ENCODE data around the gene ZNF474.

ZNF474 gene

DNA sequence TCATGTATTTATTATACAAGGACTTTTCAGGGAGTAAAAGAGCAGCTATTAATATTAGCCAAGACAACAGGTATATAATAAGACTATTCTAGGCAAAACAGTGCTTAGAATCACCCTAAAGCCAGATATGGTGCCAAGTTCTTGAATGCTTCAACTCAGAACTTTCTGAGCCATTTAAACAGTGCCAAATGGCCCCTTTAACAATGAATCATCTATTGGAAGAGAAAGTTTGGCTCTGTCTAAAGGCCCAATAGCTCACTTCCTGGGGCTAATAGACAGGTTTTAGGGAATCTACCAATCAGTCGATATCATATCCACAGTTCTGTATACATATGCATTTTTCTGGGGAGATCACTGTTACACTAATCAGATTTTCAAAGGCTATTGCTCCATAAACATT, 42.9 kb downstream of the ZNF474 start:
- Histone ChIP-seq H3K4me1 (ENCODE audit: control insufficient read depth in 1 of 2, insufficient read depth in 2 of 2, low read length in 2 of 2) (no peaks in the 10 kb centered on the region), H3K4me3 (ENCODE audit: low read depth in 1 of 2, low read length in 2 of 2) (no peak overlapping the region), H3K36me3 (ENCODE audit: control insufficient read depth in 1 of 2, insufficient read depth in 2 of 2, low read length in 2 of 2) (no peaks in the 10 kb centered on the region), H3K9me3 (ENCODE audit: control insufficient read depth in 1 of 2, low read length in 2 of 2) (no peaks in the 10 kb centered on the region), H3K27me3 (ENCODE audit: low read depth, low read length) (no peaks in the 10 kb centered on the region), H3K27ac (ENCODE audit: low read length) (no peak overlapping the region)

GRCh38 chr5:122173474-122174415, 44.4 kb downstream of the ZNF474 start:
- Histone ChIP-seq H3K9me3 (ENCODE audit: control insufficient read depth in 1 of 2, low read length in 2 of 2) (no peaks in the 10 kb centered on the region), H3K4me1 (ENCODE audit: control insufficient read depth in 1 of 2, insufficient read depth in 2 of 2, low read length in 2 of 2) (no peaks in the 10 kb centered on the region), H3K4me3 (ENCODE audit: low read depth in 1 of 2, low read length in 2 of 2) (no peak overlapping the region), H3K27ac (ENCODE audit: low read length) (no peak overlapping the region), H3K36me3 (ENCODE audit: control insufficient read depth in 1 of 2, insufficient read depth in 2 of 2, low read length in 2 of 2) (no peaks in the 10 kb centered on the region), H3K27me3 (ENCODE audit: low read depth, low read length) (no peaks in the 10 kb centered on the region)

GRCh38 chr5:122175091-122175490, 45.7 kb downstream of the ZNF474 start:
- Histone ChIP-seq H3K27me3 (ENCODE audit: low read depth, low read length) (no peaks in the 10 kb centered on the region), H3K4me1 (ENCODE audit: control insufficient read depth in 1 of 2, insufficient read depth in 2 of 2, low read length in 2 of 2) (no peaks in the 10 kb centered on the region), H3K9me3 (ENCODE audit: control insufficient read depth in 1 of 2, low read length in 2 of 2) (no peaks in the 10 kb centered on the region), H3K4me3 (ENCODE audit: low read depth in 1 of 2, low read length in 2 of 2) (no peak overlapping the region), H3K36me3 (ENCODE audit: control insufficient read depth in 1 of 2, insufficient read depth in 2 of 2, low read length in 2 of 2) (no peaks in the 10 kb centered on the region), H3K27ac (ENCODE audit: low read length) (no peak overlapping the region)

DNA sequence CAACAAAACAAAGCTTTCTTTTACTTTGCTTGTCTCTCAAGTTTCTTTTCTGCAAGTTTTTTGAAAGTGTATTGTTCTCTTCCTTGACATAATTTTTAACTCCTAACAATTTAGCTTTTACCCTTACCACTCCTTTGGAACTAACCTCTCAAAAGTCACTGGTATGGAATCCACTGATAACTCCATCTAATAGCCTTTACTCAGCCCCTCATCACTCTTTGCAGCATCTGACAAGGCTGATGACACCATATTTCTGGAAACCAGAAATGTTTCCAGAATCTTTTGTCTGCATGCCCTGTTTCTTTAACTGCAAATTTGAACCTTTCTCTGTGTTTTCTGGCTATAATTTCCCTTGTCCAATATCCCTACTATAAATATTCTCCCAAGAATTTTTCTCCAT, 46.5 kb downstream of the ZNF474 start:
- Histone ChIP-seq H3K27me3 (ENCODE audit: low read depth, low read length) (no peaks in the 10 kb centered on the region), H3K36me3 (ENCODE audit: control insufficient read depth in 1 of 2, insufficient read depth in 2 of 2, low read length in 2 of 2) (no peaks in the 10 kb centered on the region), H3K4me3 (ENCODE audit: low read depth in 1 of 2, low read length in 2 of 2) (no peak overlapping the region), H3K27ac (ENCODE audit: low read length) (no peak overlapping the region), H3K9me3 (ENCODE audit: control insufficient read depth in 1 of 2, low read length in 2 of 2) (no peaks in the 10 kb centered on the region), H3K4me1 (ENCODE audit: control insufficient read depth in 1 of 2, insufficient read depth in 2 of 2, low read length in 2 of 2) (no peaks in the 10 kb centered on the region)

DNA sequence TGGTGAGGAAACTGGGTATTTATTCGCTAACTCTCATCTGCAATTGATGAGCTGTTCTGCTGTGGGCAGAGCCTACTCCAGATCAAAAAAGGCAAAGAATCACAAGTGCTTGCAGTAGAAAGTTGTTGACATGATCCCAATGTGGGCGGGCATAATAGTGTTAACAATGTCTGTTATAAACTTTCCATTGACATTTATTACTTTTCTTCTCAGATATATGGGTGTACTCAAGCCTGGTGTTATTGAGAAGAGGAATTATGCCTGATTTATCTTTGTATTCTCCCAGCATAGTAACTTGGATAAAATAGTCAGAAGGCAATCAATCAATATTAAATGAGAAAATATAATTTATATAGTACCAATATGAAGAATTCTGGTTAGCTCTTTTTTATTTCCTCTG, 47.8 kb downstream of the ZNF474 start:
- no peaks in the 10 kb centered on the region for H3K36me3 ChIP-seq (ENCODE audit: control insufficient read depth in 1 of 2, insufficient read depth in 2 of 2, low read length in 2 of 2)
- no peak overlapping the region for H3K27ac ChIP-seq (ENCODE audit: low read length)
- H3K4me1 ChIP-seq (ENCODE audit: control insufficient read depth in 1 of 2, insufficient read depth in 2 of 2, low read length in 2 of 2), result no peaks in the 10 kb centered on the region
- no peak overlapping the region for H3K4me3 ChIP-seq (ENCODE audit: low read depth in 1 of 2, low read length in 2 of 2)
- no peaks in the 10 kb centered on the region for H3K27me3 ChIP-seq (ENCODE audit: low read depth, low read length)
- H3K9me3 ChIP-seq (ENCODE audit: control insufficient read depth in 1 of 2, low read length in 2 of 2), result no peaks in the 10 kb centered on the region

DNA sequence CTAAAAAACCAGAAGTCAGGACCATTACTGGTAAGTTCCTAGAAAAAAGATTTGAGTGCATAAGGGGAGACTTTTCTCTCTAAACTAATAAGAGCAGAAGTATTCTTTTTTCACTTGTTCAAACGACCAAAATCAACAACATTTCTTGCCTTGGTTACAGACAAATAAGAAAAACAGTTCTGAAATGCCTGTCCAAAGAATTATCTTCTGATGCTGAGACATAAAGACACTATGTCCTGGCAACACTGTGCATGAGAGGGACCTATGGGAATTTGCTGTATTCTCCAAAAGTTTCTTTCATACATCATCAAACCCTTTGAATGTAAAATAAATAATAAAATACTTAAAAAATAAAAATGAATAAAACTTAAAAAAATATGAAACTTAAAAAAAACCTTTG, 50.4 kb downstream of the ZNF474 start:
- no peaks in the 10 kb centered on the region for H3K9me3 ChIP-seq (ENCODE audit: control insufficient read depth in 1 of 2, low read length in 2 of 2)

GRCh38 chr5:122180146-122180712, 50.9 kb downstream of the ZNF474 start:
- no peak overlapping the region for H3K4me3 ChIP-seq (ENCODE audit: low read depth in 1 of 2, low read length in 2 of 2)
- no peaks in the 10 kb centered on the region for H3K36me3 ChIP-seq (ENCODE audit: control insufficient read depth in 1 of 2, insufficient read depth in 2 of 2, low read length in 2 of 2)
- peaks cover 0 to 14% of the 10 kb centered on the region in 2 donors for H3K4me1 ChIP-seq (ENCODE audit: control insufficient read depth in 1 of 2, insufficient read depth in 2 of 2, low read length in 2 of 2)
- no peaks in the 10 kb centered on the region for H3K27me3 ChIP-seq (ENCODE audit: low read depth, low read length)
- no peak overlapping the region for H3K27ac ChIP-seq (ENCODE audit: low read length)
- no peaks in the 10 kb centered on the region for H3K9me3 ChIP-seq (ENCODE audit: control insufficient read depth in 1 of 2, low read length in 2 of 2)

More for the DNA sequence above, 50.4 kb downstream of the ZNF474 start:
- Histone ChIP-seq H3K27ac (ENCODE audit: low read length) (no peak overlapping the region), H3K36me3 (ENCODE audit: control insufficient read depth in 1 of 2, insufficient read depth in 2 of 2, low read length in 2 of 2) (no peaks in the 10 kb centered on the region), H3K4me1 (ENCODE audit: control insufficient read depth in 1 of 2, insufficient read depth in 2 of 2, low read length in 2 of 2) (peaks cover 0 to 14% of the 10 kb centered on the region in 2 donors), H3K27me3 (ENCODE audit: low read depth, low read length) (no peaks in the 10 kb centered on the region), H3K4me3 (ENCODE audit: low read depth in 1 of 2, low read length in 2 of 2) (no peak overlapping the region)

DNA sequence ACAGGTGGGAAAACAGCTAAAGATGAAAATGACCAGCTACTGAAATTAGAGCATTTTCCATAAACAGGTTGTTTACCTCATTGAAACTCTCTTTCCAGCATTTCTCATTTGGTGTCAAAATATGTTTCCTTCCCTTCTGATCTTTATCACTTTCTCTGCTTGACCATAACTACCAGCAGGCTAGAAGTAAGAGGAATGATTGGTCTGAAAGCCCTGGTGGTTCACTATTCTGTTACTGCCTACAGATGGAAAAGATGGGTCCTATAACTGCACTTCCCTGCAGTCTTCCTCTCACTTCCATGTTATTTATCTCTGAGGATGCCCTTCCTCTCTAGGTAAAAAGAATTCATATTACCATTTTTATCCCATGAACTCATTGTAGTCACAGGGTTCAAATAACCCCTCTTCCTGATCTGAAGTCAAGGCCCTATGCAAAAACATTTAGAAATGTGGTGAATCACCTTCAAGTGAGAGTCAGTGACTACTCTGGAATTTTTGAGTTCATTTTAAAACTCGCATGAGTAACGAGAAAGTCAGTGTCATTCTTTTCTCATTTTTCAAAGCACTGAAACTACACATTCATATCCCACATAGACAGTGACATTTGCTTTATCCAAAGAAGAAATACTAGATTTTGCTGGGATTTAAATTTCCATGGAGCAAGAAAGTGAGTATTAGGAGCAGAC, 51.7 kb downstream of the ZNF474 start:
- no peaks in the 10 kb centered on the region for H3K36me3 ChIP-seq (ENCODE audit: control insufficient read depth in 1 of 2, insufficient read depth in 2 of 2, low read length in 2 of 2)
- H3K4me1 ChIP-seq (ENCODE audit: control insufficient read depth in 1 of 2, insufficient read depth in 2 of 2, low read length in 2 of 2), result peaks cover 0 to 14% of the 10 kb centered on the region in 2 donors
- no peak overlapping the region for H3K27ac ChIP-seq (ENCODE audit: low read length)

GRCh38 chr5:122181863-122182262, 52.5 kb downstream of the ZNF474 start:
- peaks cover 0 to 14% of the 10 kb centered on the region in 2 donors for H3K4me1 ChIP-seq (ENCODE audit: control insufficient read depth in 1 of 2, insufficient read depth in 2 of 2, low read length in 2 of 2)
- no peaks in the 10 kb centered on the region for H3K9me3 ChIP-seq (ENCODE audit: control insufficient read depth in 1 of 2, low read length in 2 of 2)
- H3K27me3 ChIP-seq (ENCODE audit: low read depth, low read length), result no peaks in the 10 kb centered on the region
- H3K4me3 ChIP-seq (ENCODE audit: low read depth in 1 of 2, low read length in 2 of 2), result no peak overlapping the region
- no peaks in the 10 kb centered on the region for H3K36me3 ChIP-seq (ENCODE audit: control insufficient read depth in 1 of 2, insufficient read depth in 2 of 2, low read length in 2 of 2)
- H3K27ac ChIP-seq (ENCODE audit: low read length), result no peak overlapping the region

More for the DNA sequence above, 51.7 kb downstream of the ZNF474 start:
- no peaks in the 10 kb centered on the region for H3K9me3 ChIP-seq (ENCODE audit: control insufficient read depth in 1 of 2, low read length in 2 of 2)
- H3K4me3 ChIP-seq (ENCODE audit: low read depth in 1 of 2, low read length in 2 of 2), result no peak overlapping the region
- no peaks in the 10 kb centered on the region for H3K27me3 ChIP-seq (ENCODE audit: low read depth, low read length)

DNA sequence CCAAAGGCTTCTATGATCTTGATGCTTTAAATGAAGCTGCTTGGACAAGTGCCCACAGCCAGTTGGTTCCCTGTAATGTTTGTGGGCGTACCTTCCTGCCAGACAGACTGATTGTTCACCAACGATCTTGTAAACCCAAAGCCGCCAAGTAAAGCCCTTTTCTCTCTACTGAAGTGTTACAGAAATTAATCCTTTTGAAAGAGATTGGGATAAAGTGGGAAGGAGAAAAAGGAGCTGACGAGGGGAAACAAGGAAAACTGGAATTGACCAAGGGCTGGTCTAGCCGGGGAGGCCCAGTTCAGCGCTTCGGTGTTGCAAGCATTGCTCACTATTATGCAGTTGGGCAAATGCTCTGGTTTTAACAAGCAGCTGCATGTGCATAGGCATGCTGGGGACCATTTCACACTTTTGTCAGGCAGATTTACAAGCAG, 53.2 kb downstream of the ZNF474 start:
- Histone ChIP-seq H3K4me1 (ENCODE audit: control insufficient read depth in 1 of 2, insufficient read depth in 2 of 2, low read length in 2 of 2) (peaks cover 0 to 14% of the 10 kb centered on the region in 2 donors), H3K4me3 (ENCODE audit: low read depth in 1 of 2, low read length in 2 of 2) (no peak overlapping the region), H3K27ac (ENCODE audit: low read length) (no peak overlapping the region), H3K9me3 (ENCODE audit: control insufficient read depth in 1 of 2, low read length in 2 of 2) (no peaks in the 10 kb centered on the region), H3K27me3 (ENCODE audit: low read depth, low read length) (no peaks in the 10 kb centered on the region), H3K36me3 (ENCODE audit: control insufficient read depth in 1 of 2, insufficient read depth in 2 of 2, low read length in 2 of 2) (no peaks in the 10 kb centered on the region)

GRCh38 chr5:122183098-122183787, 53.9 kb downstream of the ZNF474 start:
- no peaks in the 10 kb centered on the region for H3K9me3 ChIP-seq (ENCODE audit: control insufficient read depth in 1 of 2, low read length in 2 of 2)
- no peak overlapping the region for H3K4me3 ChIP-seq (ENCODE audit: low read depth in 1 of 2, low read length in 2 of 2)
- peaks cover 0 to 14% of the 10 kb centered on the region in 2 donors for H3K4me1 ChIP-seq (ENCODE audit: control insufficient read depth in 1 of 2, insufficient read depth in 2 of 2, low read length in 2 of 2)
- no peak overlapping the region for H3K27ac ChIP-seq (ENCODE audit: low read length)
- no peaks in the 10 kb centered on the region for H3K27me3 ChIP-seq (ENCODE audit: low read depth, low read length)
- no peaks in the 10 kb centered on the region for H3K36me3 ChIP-seq (ENCODE audit: control insufficient read depth in 1 of 2, insufficient read depth in 2 of 2, low read length in 2 of 2)
